Left lobe of liver (tissue), 2 donors: ENCODE data around the gene TNNI2. TPM values are rescaled to one million over a fixed set of nuclear protein-coding genes. Genes with fewer than 3 reads are reported as not detected.
"Not testable (repeated sequence)": the region's sequence is repeated elsewhere in the genome, so short reads cannot be mapped to it uniquely, and the experiment has no call there.

Experiments
- ATAC-seq: fragments of 200-7000 bp; cut with Tn5 transposase; one replicate; pipeline ENCODE4 v1.9.1; 2020; ENCODE audit warnings: mild to moderate bottlenecking, moderate library complexity
- DNase-seq: peaks from one replicate; pipeline ENCODE4 v3.0.0-alpha.2; 2020; ENCODE audit warnings: low spot score
- total RNA-seq: library from RNA; stranded (reverse); gene quantifications from one replicate; pipeline ENCODE4 v1.2.1, GENCODE V29; 2021
- donor health status: DM: no; HTN: no; CAD: no; lungs with moderate emphysema.
- donor health status: DM: no; HTN: yes; CAD: no.

The TNNI2 gene
- not detected for total RNA-seq

DNA sequence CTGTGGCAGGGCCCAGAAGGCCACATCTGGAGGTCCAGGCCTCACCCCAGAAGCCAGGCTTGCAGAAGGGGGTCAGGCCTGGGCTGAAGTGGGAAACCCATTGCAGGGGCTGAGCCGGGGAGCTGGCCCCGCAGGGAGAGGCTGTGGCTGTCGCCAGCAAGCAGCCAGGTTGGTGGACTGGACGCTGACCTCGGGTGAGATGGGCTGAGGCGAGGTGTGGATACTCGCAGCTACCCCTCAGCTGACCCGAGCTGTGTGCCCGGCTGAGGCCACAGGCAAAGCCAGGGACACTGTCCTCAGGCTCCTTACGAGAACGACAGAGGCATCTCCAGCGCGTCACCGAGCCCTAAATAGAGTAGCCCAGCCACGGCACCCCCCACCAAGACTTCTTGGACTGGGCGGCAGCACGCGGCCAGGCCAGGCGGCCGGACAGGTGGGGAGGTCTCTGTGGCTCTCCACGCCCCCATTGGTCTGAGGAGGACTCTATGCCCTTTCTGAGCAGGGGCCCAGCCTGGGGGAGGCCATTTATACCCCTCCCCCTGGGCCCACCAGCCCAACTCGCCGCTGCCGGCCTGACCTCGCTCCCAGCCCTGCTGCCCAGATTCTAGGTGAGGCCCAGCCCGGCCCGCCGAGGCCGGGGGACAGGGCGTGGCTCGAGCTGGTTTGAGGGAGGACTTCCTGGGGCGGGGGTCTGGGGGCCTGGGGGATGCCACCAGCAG lies at the start of gene TNNI2:
Gene TNNI2 (plus strand): TSS at position 556 of the 719 bp plus-strand sequence. CDS start 716 bp downstream, outside the sequence.
- ATAC-seq (no peak), DNase-seq (no peak)

- peak; percentile 19 for DNase-seq
- ATAC-seq: no peak
These were observed 46.9 kb upstream of the TNNI2 start for GRCh38 chr11:1791912-1792311.

GRCh38 chr11:1792461-1792860 lies 46.3 kb upstream of the TNNI2 start:
- DNase-seq (peak; percentile 18), ATAC-seq (no peak)

DNA sequence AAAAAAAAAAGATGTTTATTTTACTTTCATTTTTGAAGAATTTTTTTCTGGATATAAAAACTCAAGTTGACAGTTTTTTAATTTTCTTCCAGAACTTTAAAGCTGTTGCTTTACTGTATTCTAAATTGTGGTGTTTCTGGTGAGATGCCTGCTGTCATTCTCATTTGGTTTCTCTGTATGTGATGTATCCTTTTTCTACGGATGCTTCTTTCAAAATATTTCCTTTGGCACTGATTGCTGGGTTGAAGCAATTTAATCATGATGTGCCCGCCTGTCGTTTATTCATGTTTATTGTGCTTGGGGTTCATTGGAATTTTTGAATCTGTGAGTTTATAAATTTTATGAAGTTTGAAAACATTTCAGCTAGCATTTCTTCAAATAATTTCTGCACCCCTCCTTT lies 45.7 kb upstream of the TNNI2 start:
- DNase-seq (no peak), ATAC-seq (no peak)

DNA sequence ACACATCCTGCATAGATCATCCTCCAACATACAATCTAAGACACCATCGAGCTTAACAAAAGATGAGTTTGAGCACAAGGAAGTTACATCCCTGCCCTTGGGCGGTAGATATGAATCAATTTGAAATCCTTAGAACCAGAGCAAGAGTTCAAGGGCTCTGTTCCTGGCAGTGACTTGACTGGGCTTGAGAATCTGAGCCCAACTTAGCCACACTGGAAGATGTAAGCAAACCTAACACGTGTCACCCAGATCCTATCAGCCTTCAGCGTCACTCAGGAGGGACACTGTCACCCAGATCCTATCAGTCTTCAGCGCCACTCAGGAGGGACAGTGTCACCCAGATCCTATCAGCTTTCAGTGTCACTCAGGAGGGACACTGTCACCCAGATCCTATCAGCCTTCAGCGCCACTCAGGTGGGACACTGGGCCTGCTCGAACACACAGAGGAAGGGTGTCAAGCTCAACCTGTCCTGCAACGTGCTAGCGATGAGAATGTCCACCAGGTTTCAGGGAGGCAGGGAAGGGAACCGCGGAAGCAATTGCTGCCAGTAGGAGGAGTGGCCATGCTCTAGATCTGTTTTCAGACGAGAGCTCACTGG lies 42.3 kb upstream of the TNNI2 start:
- ATAC-seq (no peak), DNase-seq (peak; percentile 26)

GRCh38 chr11:1797391-1798125 lies 41.2 kb upstream of the TNNI2 start:
- ATAC-seq: no peak
- DNase-seq: peak; percentile 24

GRCh38 chr11:1803246-1803645 lies 35.5 kb upstream of the TNNI2 start:
- ATAC-seq (no peak), DNase-seq (no peak)

- not testable (repeated sequence) for DNase-seq, ATAC-seq
These were observed 34.8 kb upstream of the TNNI2 start for GRCh38 chr11:1803835-1804519.

DNA sequence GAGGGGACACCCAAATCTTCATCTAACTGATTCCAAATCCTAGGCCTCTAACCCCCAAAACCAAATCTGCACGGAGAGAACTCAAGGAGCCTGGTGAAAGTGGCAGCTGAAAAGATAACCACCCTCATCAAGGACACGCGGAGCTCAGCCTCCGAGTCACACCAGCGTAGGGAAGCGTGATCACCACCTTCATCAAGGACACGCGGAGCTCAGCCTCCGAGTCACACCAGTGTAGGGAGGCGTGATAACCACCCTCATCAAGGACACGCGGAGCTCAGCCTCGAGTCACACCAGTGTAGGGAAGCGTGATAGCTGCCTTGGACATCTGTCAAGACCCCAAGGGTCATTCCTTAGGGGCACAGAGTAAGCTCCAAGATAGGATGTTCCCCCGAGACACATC lies 33.3 kb upstream of the TNNI2 start:
- DNase-seq: no peak
- ATAC-seq: no peak

GRCh38 chr11:1807264-1807995 lies 31.4 kb upstream of the TNNI2 start:
- DNase-seq: no peak
- no peak for ATAC-seq

DNA sequence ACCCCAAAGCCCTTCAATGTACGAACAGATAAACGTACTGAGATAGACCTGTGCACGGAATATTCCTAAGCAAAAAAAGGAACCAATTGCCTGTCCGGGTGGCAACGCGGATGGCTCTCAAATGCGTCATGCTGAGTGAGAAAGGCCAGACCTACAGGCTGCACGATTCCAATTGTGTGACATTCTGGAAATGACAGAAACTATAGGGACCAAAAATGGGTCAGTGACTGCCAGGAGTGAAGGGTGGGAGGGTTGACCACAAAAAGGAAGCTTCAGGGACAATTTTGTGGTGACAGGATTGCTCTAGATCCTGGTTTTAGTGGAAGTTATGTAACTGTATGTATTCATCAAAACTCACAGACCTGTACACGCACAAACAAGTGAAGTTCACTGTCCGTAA lies 28.0 kb upstream of the TNNI2 start:
- no peak for ATAC-seq
- no peak for DNase-seq

- no peak for DNase-seq
- no peak for ATAC-seq
These were observed 26.5 kb upstream of the TNNI2 start for GRCh38 chr11:1812274-1812673.

DNA sequence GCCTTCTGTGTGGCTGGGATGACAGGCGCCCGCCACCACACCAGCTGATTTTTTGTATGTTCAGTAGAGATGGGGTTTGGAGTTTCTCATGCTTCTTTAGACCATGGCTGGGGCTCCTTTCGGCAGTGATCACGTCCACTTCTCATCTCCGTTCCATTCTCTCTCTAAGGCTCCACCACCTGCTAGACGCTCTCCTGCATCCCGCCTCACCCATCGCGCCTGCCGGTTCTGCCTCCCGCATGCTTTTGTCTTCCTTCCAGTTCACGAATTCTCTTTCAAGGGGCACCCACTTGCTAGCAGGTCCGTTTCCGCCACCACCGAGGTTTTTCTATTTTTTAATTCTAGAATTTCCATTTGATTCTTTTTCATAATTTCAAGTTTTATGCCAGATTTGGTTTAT lies 26.0 kb upstream of the TNNI2 start:
- ATAC-seq (no peak), DNase-seq (no peak)

GRCh38 chr11:1813356-1813755 lies 25.4 kb upstream of the TNNI2 start:
- not testable (repeated sequence) for DNase-seq

GRCh38 chr11:1814691-1815090 lies 24.1 kb upstream of the TNNI2 start:
- ATAC-seq: no peak
- no peak for DNase-seq

More at GRCh38 chr11:1813356-1813755, 25.4 kb upstream of the TNNI2 start:
- ATAC-seq: not testable (repeated sequence)

DNA sequence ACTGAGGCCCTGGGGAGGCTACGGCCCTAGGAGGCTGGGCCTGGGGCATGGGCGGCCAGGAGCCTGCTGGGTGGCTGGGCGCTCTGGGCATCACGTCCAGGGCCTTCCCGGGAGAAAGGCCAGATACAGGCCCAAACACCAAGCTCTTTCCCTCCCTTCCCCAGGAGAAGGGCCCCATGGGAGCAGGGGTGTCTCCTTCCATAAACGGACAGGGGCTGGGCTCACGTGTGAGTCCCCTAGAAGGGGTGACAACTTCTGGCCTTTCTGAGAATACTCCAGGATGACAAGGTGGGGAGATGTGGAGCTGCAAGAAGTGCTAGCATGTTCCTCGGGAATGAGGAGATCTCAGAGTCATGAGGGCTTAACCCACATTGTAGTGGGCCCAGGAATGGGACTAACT lies 23.5 kb upstream of the TNNI2 start:
- no peak for ATAC-seq

GRCh38 chr11:1815751-1816150 lies 23.0 kb upstream of the TNNI2 start:
- DNase-seq: no peak
- no peak for ATAC-seq

More for the DNA sequence above, 23.5 kb upstream of the TNNI2 start:
- DNase-seq: no peak

DNA sequence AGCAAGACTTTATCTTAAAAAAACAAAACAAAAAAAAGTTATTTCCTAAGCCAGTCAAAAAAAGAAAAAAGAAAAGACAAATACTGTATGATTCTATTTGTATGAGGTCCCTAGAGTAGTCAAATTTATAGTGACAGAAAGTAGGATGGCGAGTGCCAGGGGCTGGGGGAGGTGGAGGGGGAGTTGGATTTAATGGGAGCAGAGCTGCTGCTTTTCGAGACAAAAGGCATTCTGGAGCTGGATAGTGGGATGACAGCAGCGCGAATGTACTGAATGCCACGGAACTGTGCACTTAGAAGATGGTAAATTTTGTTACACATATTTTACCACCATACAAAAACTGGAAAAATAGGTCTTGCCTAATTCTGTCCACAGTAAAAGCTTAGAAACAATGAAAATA lies 21.8 kb upstream of the TNNI2 start:
- no peak for DNase-seq

GRCh38 chr11:1817511-1817910 lies 21.3 kb upstream of the TNNI2 start:
- ATAC-seq (no peak), DNase-seq (no peak)

More for the DNA sequence above, 21.8 kb upstream of the TNNI2 start:
- no peak for ATAC-seq

DNA sequence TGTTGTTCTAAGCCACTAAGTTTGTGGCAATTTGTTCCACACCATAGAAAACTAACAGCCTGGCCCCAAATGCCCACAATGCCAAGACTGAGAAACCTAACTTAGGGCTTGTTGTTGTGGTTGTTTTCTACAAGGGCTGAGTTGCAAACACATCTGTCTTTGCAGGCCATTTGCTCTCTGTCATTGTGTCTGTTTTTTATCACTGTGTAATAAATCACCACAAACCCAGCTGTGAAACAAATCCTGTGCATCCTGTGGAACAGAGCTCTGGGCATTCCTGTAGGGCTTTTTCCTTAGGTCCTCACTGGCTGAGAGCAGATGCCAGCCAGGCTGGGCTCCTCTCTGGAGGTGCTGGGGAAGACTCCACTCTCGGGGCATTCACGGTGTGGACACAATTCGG lies 19.7 kb upstream of the TNNI2 start:
- no peak for ATAC-seq
- no peak for DNase-seq
